Stomach (tissue), 19 donors: Measurements from ENCODE around the gene CCDC178. TPM values are rescaled to one million over a fixed set of nuclear protein-coding genes. Genes with fewer than 3 reads are reported as not detected.

Experiments used
- DNase-seq, 2 donors: peaks; one replicate each; pipeline versions ENCODE4 v3.0.0 to v3.0.0-alpha.2; 2013 to 2019
- H3K27ac ChIP-seq, 5 donors: fragments of 200-600 bp in 4 of 5; sonication (generic) in 4 of 5; one replicate each; pipeline ENCODE4 v1.5.1; 2013 to 2019; ENCODE audit warnings: mild to moderate bottlenecking in 1 of 5, moderate library complexity in 1 of 5
- H3K27me3 ChIP-seq, 3 donors: fragments of 200-600 bp; sonication (generic); one replicate each; pipeline ENCODE4 v1.5.1; 2017 to 2019; ENCODE audit warnings: mixed run types in 1 of 3
- H3K36me3 ChIP-seq, 4 donors: fragments of 200-600 bp; sonication (generic); 1 replicate in 3 of 4; 2 replicates in 1 of 4; pipeline ENCODE4 v1.5.1; 2016 to 2019
- H3K4me1 ChIP-seq, 4 donors: fragments of 200-600 bp; sonication (generic); one replicate each; pipeline ENCODE4 v1.5.1; 2016 to 2019
- H3K4me3 ChIP-seq, 4 donors: fragments of 200-600 bp; sonication (generic) in 3 of 4; one replicate each; pipeline ENCODE4 v1.5.1; 2016 to 2019; ENCODE audit warnings: mild to moderate bottlenecking in 1 of 4
- H3K9me3 ChIP-seq, 4 donors: fragments of 200-600 bp; sonication (generic); one replicate each; pipeline ENCODE4 v1.5.1; 2016 to 2019
- CTCF ChIP-seq, 7 experiments: fragments of 450-650 bp in 4 of 7; fragments of 200-600 bp in 3 of 7; sonication (generic) in 3 of 7; IDR thresholded peaks; one replicate each; pipeline ENCODE4 v1.5.1; 2016 to 2019; ENCODE audit warnings: antibody characterized with exemption in 7 of 7, control low read depth in 2 of 7, mild to moderate bottlenecking in 1 of 7
- EP300 ChIP-seq: sonication (generic); formaldehyde crosslinking; IDR thresholded peaks from one replicate; pipeline ENCODE4 v1.6.1; 2017; ENCODE audit warnings: antibody characterized with exemption
- POLR2A ChIP-seq, 4 donors: fragments of 450-650 bp; IDR thresholded peaks; one replicate each; pipeline ENCODE4 v1.6.1; 2016; ENCODE audit warnings: antibody characterized with exemption in 4 of 4, control low read depth in 2 of 4, mild to moderate bottlenecking in 1 of 4, moderate library complexity in 1 of 4
- POLR2AphosphoS5 ChIP-seq, 3 donors: sonication (generic); formaldehyde crosslinking; IDR thresholded peaks; one replicate each; pipeline ENCODE4 v1.6.1; 2016; ENCODE audit warnings: antibody characterized with exemption in 3 of 3
- WGBS, 5 donors: extraction: QIAGEN DNeasy Blood & Tissue Kit in 3 of 5; methylation state at CpG; one replicate each; pipeline versions ENCODE4 v1.1.5 to v1.1.7; 2013 to 2018; 5-methylcytosine and 5-hydroxymethylcytosine counted together
- intact Hi-C: fragments of 100-400 bp; cut with DNase I; formaldehyde crosslinking; loops from one replicate; pipeline ENCODE4 v1.15.1; 2023; ENCODE audit warnings: low total_unique reads
- long read RNA-seq, 10 donors: transcript quantifications; one replicate each; lab custom pipeline, GENCODE V29; 2026
- polyA plus RNA-seq, 3 donors: library from polyadenylated mRNA; stranded (reverse); fragments of 200-250 nt; gene quantifications; one replicate each; pipeline ENCODE4 v1.2.3, GENCODE V29; 2013
- total RNA-seq, 5 donors: library from RNA; depleted of rRNA; stranded (reverse); fragments of >200 nt; gene quantifications; one replicate each; pipeline versions ENCODE4 v1.1.0 to v1.2.3, GENCODE V29; 2014 to 2016
- donor health status: healthy with polysubstance abuse.
- donor health status: Bipolar disorder and iron deficiency.
- donor health status: healthy.

CCDC178 gene
- 10 to 100 TPM in 1 of 5 donors, 1 to 10 TPM in 1, not detected in 3; 1.1 to 24.5 TPM for total RNA-seq
- 1 to 10 TPM in 1 of 3 donors, under 1 TPM in 1, not detected in 1; 0.38 to 2.4 TPM for polyA plus RNA-seq
- long read RNA-seq, donor 1, result 0 reads
- long read RNA-seq, donor 2, result 0 reads
- long read RNA-seq, donor 3, result 0 reads
- long read RNA-seq, donor 4, result 0 reads
- long read RNA-seq, donor 5, partial matches to known transcripts, result 0 of 1 reads
- long read RNA-seq, donor 5, other reads (novel, unspliced or antisense), result 0 of 1 reads
- long read RNA-seq, donor 6, result 0 reads
- long read RNA-seq, donor 7, result 0 reads
- long read RNA-seq, donor 8, result 0 reads
- long read RNA-seq, donor 9, result 0 reads
- long read RNA-seq, donor 10, result 0 reads

GRCh38 chr18:33440060-33441043 is at the start of gene CCDC178:
Gene CCDC178 (minus strand): TSS chr18:33440721. CDS start chr18:33412088, 28,633 bp downstream.
- intact Hi-C loops, result no loop called here

GRCh38 chr18:33483908-33484307 is 43.4 kb upstream of the CCDC178 start:
- Histone ChIP-seq H3K27ac (no peak overlapping the region), H3K4me3 (no peak overlapping the region), H3K27me3 (no peaks in the 10 kb centered on the region), H3K9me3 (no peaks in the 10 kb centered on the region), H3K4me1 (no peaks in the 10 kb centered on the region), H3K36me3 (no peaks in the 10 kb centered on the region)
- intact Hi-C loops, result no loop called here
- DNase-seq, result no peak
- 70 to 92% (median 83%) methylated on average over 1 of the region's 1 CpG for WGBS, 5 donors
- TF ChIP-seq POLR2AphosphoS5 (IDR thresholded peaks at IDR 0.05), result no peak
- no peak for TF ChIP-seq POLR2A (IDR thresholded peaks at IDR 0.05)
- TF ChIP-seq CTCF (IDR thresholded peaks at IDR 0.05), result no peak
- TF ChIP-seq EP300, result no peak

More at GRCh38 chr18:33440060-33441043, at the start of gene CCDC178:
- WGBS, 5 donors, result 2 to 4% (median 2%) methylated on average over 52 to 77 of the region's 77 CpGs
- peaks cover 0 to 12% (median 6%) of the 10 kb centered on the region in 3 donors for H3K27me3 ChIP-seq
- peak; percentile 54 to 87 for DNase-seq
- no peaks in the 10 kb centered on the region for H3K36me3 ChIP-seq
- H3K4me3 ChIP-seq, result peak within 1 kb of the TSS; percentile 61 to 82 (median 70)
- peak in 4 of 7 experiments; percentile 23 to 52 (median 38) for TF ChIP-seq CTCF (IDR thresholded peaks at IDR 0.05)
- no peak for TF ChIP-seq POLR2AphosphoS5 (IDR thresholded peaks at IDR 0.05)
- no peak for TF ChIP-seq POLR2A (IDR thresholded peaks at IDR 0.05)
- TF ChIP-seq EP300, result no peak
- H3K9me3 ChIP-seq, result no peaks in the 10 kb centered on the region
- H3K27ac ChIP-seq, result peak within 1 kb of the TSS; percentile 23 to 74 (median 66)
- H3K4me1 ChIP-seq, result peaks cover 0 to 7% (median 6%) of the 10 kb centered on the region in 4 donors

- H3K9me3 ChIP-seq, result no peaks in the 10 kb centered on the region
- no peaks in the 10 kb centered on the region for H3K27me3 ChIP-seq
- no peak for TF ChIP-seq CTCF (IDR thresholded peaks at IDR 0.05)
- no peak for TF ChIP-seq EP300
- no peak for TF ChIP-seq POLR2AphosphoS5 (IDR thresholded peaks at IDR 0.05)
- no peak for TF ChIP-seq POLR2A (IDR thresholded peaks at IDR 0.05)
- no peaks in the 10 kb centered on the region for H3K36me3 ChIP-seq
- intact Hi-C loops, result no loop called here
- H3K27ac ChIP-seq, result no peak overlapping the region
- H3K4me3 ChIP-seq, result no peak overlapping the region
- WGBS, 5 donors, result 42 to 54% (median 51%) methylated on average over 3 of the region's 3 CpGs
- DNase-seq, result no peak
- H3K4me1 ChIP-seq, result no peaks in the 10 kb centered on the region
Observed at GRCh38 chr18:33472509-33472908, 32.0 kb upstream of the CCDC178 start.

GRCh38 chr18:33470216-33470615 is 29.7 kb upstream of the CCDC178 start:
- TF ChIP-seq EP300 (no peak), CTCF (IDR thresholded peaks at IDR 0.05) (no peak), POLR2A (IDR thresholded peaks at IDR 0.05) (no peak), POLR2AphosphoS5 (IDR thresholded peaks at IDR 0.05) (no peak)
- Histone ChIP-seq H3K9me3 (no peaks in the 10 kb centered on the region), H3K27ac (no peak overlapping the region), H3K27me3 (no peaks in the 10 kb centered on the region), H3K4me3 (no peak overlapping the region), H3K36me3 (no peaks in the 10 kb centered on the region), H3K4me1 (no peaks in the 10 kb centered on the region)
- no peak for DNase-seq
- WGBS, 5 donors, result 63 to 91% (median 77%) methylated on average over 2 of the region's 2 CpGs
- intact Hi-C loops, result no loop called here
